CD4-positive, alpha-beta T cell treated with Interleukin-17A for 4 hours (primary cell): ENCODE measurements around the gene PAK4.

Source experiments
- DNase-seq: peaks from one replicate; pipeline ENCODE4 v3.0.0-alpha.2; 2020; ENCODE audit warnings: mixed read lengths

Gene PAK4

DNA sequence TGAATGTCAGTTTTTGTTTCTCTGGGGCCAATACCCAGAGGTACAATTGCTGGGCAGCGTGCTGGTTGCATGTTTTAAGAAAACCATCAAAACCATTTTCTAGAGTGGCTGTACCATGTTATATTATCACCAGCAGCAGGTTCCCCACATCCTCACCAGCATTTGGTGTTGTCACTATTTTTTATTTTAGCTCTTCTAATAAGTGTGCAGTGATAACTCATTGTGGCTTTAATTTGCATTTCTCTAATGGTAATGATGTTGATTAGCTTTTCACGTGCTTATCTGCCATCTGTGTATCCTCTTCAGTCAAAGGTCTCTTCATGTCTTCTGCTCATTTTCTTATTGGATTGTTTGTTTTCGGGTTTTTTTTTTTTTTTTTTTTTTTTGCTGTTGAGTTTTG lies 21.9 kb downstream of the PAK4 start:
- no peak for DNase-seq

- DNase-seq: no peak
Measured at GRCh38 chr19:39148939-39149529, 23.4 kb downstream of the PAK4 start.

DNA sequence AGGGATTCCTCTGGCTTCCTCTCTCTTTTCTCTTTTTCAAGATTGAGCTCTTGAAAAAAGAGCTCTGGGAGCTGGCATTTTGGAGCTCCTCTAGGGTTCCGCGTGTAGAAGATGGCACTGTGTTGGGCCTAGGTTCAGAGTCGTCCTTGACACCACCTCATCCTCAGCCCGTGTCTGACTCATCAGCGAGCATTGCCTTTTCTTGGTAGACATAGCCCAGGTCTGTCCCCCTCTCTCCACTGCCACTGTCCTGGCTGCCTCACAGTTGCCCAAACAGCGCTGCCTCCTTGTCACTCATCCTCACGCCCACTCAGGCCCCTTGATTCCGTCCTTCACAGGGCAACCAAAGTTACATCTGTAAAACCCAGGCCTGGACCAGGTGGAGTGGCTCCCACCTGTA lies 24.6 kb downstream of the PAK4 start:
- DNase-seq: no peak

GRCh38 chr19:39150807-39151600 lies 25.4 kb downstream of the PAK4 start:
- no peak for DNase-seq

- no peak for DNase-seq
Measured at GRCh38 chr19:39152066-39152465, 26.5 kb downstream of the PAK4 start.

DNA sequence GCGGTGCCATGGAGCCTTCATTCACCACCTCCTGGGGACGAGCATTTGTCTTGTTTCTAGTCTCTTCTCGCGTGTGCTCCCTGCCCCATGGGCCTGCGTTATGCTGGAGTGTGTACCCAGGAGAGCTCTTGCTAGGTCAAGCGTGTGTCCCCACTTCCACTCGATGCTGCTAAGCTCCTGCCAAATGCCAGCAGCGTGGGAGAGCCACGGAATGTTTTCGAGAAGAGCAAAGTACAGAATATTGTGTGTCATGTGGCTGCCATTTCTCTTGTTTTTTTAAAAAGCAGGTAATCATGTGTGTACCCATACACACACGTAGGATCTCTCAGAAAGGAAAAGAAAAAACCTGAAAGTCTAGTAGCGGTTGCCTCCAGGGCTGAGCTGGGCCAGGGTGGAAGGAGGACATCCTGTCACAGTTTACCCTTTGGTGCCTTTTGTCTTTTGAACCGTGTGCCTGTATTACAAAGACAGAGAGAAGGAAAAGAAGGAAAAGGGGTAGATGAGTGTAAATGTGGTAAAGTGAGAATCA lies 28.6 kb downstream of the PAK4 start:
- DNase-seq: no peak

DNA sequence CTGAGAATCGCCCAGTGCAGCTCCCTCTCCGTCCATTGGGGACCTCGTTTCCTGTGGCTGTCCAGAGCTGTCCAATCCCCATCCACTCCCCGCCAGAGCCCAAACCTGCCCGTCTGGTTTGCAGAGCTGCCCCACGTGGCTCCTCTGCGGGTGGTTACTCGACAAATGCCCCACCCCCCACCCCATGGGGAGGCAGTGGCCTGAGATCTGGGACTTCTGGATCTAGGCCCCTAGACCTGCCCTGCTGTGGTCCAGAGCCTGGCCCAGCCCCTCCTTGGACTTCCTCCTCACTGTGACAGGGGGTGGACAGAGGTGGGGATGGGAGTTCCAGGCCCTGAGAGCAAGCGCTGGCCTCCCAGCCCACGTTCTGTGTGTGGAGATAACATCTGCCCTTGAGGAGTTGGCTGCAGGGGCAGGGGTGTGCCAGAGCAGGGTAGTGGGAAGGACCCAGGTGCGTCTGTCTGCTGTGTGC lies 29.1 kb downstream of the PAK4 start:
- DNase-seq: no peak

- DNase-seq: no peak
Measured at GRCh38 chr19:39155114-39155700, 29.6 kb downstream of the PAK4 start.

DNA sequence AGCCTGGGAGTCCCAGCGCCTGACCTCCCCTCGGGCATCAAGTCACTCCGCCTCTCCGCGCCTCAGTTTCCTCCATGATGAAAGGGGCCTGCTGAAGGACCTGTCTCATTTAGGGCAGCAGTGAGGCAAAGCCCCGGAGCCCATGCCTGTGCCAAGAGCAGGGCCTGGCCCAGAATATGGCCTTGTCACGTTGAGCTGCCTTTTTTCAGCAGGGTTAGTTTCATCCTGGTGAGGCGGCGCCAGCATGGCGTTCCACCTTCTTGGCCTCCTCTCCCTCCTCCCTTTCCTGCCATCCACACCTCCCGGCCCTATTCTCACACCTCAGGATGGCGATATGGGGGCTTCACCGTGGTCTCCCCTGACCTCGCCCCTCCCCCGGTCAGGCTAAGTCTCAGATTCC lies 30.2 kb downstream of the PAK4 start:
- DNase-seq: no peak

DNA sequence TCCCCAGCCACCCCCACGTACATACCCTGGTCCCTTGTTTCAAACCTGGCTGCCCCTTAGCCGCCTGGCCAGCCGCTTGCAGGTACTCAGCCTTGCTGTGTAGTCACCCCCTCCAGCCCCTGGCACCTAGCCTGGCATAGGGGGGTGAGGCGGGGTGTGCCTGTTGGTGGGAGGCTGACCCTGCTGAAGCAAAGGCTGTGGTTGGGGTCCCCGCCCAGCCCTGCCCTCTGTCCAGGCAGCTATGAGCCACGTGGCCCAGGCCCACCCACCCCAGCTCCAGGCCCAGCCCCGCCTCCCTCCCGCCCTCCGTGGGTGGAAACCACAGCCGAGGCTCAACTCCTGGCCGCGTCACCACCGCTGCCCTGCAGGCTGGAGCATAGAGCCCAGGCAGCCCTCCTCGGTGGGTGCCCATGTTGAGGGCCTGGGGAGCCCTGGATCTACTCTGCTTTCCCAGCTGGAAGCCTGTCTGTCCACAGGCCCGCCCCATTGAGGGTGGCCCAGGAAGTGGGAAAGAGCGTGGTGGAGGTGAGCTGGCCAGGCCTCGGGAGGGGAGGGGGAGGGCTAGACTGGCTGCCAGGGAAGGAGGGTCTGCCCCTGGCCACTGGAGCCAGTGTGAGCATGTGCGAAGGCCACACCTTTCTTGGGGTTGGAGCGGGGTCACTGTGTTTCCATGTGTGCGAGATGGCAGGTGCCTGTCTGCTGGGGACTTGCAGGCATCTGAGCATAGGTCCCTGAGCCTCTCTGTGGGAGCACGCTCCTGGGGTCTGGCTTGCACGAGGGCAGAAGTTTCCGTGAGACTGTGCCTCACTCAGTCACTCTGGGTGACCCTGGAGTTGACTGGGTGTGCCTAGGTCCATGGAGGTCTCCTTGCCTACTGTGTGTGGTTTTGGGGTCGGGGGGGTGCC lies 31.0 kb downstream of the PAK4 start:
- DNase-seq: no peak

DNA sequence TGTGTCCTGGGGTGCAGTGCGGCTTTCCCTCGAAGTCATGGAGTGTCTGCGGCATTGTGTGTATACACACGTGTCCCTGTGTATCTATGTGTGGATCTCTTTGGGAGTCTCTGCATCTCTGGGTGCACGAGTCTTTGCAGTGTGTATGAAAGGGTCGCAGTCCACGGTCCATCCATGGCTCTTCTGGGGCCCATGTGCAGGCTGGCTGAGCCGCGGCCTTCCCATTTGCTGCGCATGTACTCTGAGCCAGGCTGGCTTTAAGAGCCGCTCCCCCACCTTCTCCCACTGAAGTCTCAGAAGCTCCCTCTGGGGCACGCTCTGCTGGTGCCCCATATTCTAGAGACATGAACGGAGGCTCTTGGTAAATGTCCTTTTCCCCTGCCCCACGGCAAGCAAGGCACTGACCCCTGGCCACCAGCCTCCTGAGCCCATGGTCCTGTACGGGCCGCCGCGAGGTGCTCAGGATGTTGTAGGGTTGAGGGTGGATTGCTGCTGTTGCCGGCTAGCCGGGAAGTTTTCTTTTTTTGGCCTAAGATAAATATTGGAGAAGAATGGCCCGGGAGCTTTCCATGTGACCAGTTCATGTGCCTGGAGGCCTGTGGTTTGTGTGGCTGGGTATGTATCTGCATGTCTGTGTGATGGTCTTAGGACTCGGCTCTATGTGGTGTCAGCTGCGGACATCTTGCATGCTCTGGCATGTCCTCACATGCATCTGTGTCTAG lies 31.9 kb downstream of the PAK4 start:
- no peak for DNase-seq

DNA sequence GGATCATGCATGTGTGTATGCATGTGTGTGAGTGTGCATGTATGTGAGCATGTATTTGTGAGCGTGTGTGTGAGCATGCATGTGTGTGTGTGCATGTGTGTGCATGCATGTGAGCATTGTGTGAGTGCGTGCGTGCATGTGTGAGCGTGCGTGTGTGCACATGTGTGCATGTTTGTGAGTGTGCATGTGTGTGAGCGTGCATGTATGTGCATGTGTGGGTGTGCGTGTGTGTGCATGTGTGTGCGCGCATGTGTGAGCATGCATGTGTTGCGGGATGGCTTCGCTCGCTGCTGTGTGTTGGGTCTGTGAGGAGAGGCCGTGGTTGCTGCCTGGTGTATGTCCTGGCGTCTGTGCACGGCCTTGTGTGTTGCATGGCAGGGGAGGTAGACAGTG lies 32.4 kb downstream of the PAK4 start:
- DNase-seq: no peak

DNA sequence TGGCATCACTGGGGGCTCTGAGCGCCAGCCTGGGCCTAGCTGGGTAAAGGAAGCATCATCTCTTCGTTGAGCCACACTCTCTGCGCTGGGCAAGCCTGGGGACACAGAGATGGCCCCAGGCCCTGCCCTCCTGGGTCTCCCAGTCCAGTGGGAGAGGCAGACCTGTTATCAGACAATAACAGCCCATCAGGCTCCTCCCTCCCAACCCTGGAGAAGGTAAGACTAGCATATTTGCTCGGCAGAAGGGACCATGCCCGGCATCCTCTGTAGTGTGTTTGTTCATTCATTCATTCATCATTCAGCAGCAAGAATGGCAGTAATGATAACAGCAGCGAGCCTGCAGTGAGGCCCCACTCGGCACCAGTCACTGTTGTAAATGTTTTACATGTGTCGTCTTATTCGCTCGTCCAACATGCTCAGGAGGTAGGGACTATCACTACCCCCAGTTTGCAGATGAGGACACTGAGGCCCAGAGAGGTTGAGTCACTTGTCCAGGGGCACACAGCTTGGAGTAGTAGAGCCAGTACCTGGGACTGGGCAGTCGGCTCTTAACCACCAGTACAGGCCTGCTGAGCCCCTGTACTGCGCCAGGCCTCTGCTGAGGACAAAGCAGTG lies 33.2 kb downstream of the PAK4 start:
- DNase-seq: no peak

- DNase-seq: no peak
Measured at GRCh38 chr19:39160523-39160861, 34.9 kb downstream of the PAK4 start.

DNA sequence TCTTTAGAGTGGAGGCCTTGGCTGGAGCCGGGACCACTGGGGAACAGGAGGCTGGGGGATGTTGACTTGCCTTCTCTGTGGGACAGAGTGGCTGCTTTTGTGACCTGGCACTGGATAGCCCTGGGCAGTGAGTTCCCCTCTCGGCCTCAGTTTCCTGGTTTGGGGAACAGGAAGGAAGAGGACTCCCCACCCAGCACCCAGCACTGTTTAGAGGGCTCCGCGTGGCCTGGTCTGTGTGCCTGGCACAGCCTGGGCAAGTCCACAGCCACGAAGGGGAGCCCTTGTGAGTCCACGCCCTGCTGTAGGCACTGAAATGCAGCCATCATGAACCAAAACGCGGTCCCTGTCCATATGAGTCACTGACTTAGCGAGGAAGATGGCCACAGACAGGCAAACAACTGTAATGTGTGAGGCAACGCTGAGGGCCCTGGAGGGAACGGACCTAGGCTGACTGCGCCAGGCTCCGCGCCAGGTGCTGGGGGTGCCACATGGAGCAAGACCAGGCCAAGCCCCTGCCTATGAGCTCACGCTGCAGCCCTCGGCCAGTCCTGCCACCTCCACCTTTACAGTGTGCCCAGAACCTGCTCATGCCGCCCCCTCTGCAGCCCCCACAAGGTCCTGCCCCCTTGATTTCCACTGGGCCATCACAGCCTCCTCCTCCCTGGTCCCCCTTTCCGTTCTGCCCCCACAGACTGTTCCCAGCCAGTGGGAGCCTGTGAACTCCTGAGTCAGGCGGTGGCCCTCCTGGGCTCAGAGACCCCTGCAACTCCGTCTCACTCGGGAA lies 35.5 kb downstream of the PAK4 start:
- no peak for DNase-seq

GRCh38 chr19:39162441-39163043 lies 37.0 kb downstream of the PAK4 start:
- DNase-seq: no peak

- no peak for DNase-seq
Measured at GRCh38 chr19:39163621-39164020, 38.0 kb downstream of the PAK4 start.

GRCh38 chr19:39164289-39164688 lies 38.7 kb downstream of the PAK4 start:
- no peak for DNase-seq

DNA sequence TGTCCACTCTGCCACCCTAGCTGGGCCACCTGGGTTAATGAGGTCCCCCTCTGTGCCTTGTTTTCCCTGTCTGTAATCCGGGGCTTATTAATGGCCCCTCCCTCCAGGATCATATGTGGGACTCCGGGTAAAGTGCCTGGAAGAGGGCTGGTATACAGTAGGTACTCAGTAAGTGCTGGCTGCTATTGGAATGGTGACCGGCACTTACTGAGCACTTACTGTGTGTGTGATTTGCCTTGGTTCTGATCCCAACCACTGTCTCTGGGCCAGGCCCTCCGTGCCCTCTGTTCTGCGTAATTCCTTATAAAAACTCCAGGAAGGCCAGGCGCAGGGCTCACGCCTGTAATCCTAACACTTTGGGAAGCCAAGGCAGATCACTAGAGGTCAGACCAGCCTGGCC lies 40.3 kb downstream of the PAK4 start:
- no peak for DNase-seq

GRCh38 chr19:39166571-39167391 lies 41.2 kb downstream of the PAK4 start:
- DNase-seq: no peak
